GM12878 (cell line): ENCODE measurements around the gene KCNB1.

Experiments used
- CEBPB ChIP-seq, 2 experiments: fragments of 150-350 bp in 1 of 2; IDR thresholded peaks; 2 replicates each; pipeline ENCODE4 v1.6.1; 2012 to 2014; ENCODE audit warnings: low read depth in 2 of 2, low read length in 2 of 2, borderline replicate concordance in 1 of 2, inconsistent platforms in 1 of 2
- EZH2 ChIP-seq: IDR thresholded peaks from 2 replicates; pipeline ENCODE4 v1.6.1; 2012; ENCODE audit warnings: low read depth, mild to moderate bottlenecking, control low read depth, inconsistent platforms, low read length, borderline replicate concordance; ENCODE audit not compliant: control insufficient read depth
- NRF1 ChIP-seq: conservative IDR thresholded peaks from 2 replicates; pipeline ENCODE4 v1.6.1; 2011; ENCODE audit warnings: mild to moderate bottlenecking, low read depth, low read length, improper control_type of control experiment
- POLR2A ChIP-seq: IDR thresholded peaks from 2 replicates; pipeline ENCODE4 v1.6.1; 2011; ENCODE audit warnings: low read depth, mild to moderate bottlenecking, low read length
- POLR2AphosphoS2 ChIP-seq: IDR thresholded peaks from 2 replicates; pipeline ENCODE4 v1.6.1; 2011; ENCODE audit warnings: low read depth, mild to moderate bottlenecking, low read length, improper control_type of control experiment, moderate library complexity
- RCOR1 ChIP-seq: conservative IDR thresholded peaks from 2 replicates; pipeline ENCODE4 v1.6.1; 2012; ENCODE audit warnings: low read depth, low read length, improper control_type of control experiment
- TCF3 ChIP-seq: IDR thresholded peaks from 2 replicates; pipeline ENCODE4 v1.6.1; 2012; ENCODE audit warnings: low read depth, mild to moderate bottlenecking, low read length, borderline replicate concordance; ENCODE audit not compliant: insufficient read depth
- ZSCAN29 ChIP-seq: fragments of 450-650 bp; IDR thresholded peaks from 2 replicates; pipeline ENCODE4 v1.6.1; 2017; ENCODE audit warnings: mild to moderate bottlenecking, moderate library complexity
- TF ChIP-seq, protein P1 (sequence below): fragments of 450-650 bp; IDR thresholded peaks from 2 replicates; pipeline ENCODE4 v1.6.1; 2017; ENCODE audit warnings: mild to moderate bottlenecking
- TF ChIP-seq, protein P2 (sequence below): IDR thresholded peaks from 2 replicates; pipeline ENCODE4 v1.6.1; 2011; ENCODE audit warnings: low read depth, low read length, improper control_type of control experiment, borderline replicate concordance
- TF ChIP-seq, protein P3 (sequence below), 3 experiments: IDR thresholded peaks in 2 of 3; conservative IDR thresholded peaks in 1 of 3; 2 replicates each; pipeline ENCODE4 v1.5.1; 2011; ENCODE audit warnings: low read depth in 3 of 3, low read length in 3 of 3, mild to moderate bottlenecking in 3 of 3, control low read depth in 2 of 3, moderate library complexity in 2 of 3, inconsistent platforms in 1 of 3, mixed read lengths in 1 of 3; ENCODE audit not compliant: control insufficient read depth in 2 of 3, insufficient read depth in 1 of 3; ENCODE audit errors: extremely low read depth in 1 of 3
- TF ChIP-seq, protein P4 (sequence below): IDR thresholded peaks from 2 replicates; pipeline ENCODE4 v1.6.1; 2012; ENCODE audit warnings: low read depth, low read length, improper control_type of control experiment

DNA sequence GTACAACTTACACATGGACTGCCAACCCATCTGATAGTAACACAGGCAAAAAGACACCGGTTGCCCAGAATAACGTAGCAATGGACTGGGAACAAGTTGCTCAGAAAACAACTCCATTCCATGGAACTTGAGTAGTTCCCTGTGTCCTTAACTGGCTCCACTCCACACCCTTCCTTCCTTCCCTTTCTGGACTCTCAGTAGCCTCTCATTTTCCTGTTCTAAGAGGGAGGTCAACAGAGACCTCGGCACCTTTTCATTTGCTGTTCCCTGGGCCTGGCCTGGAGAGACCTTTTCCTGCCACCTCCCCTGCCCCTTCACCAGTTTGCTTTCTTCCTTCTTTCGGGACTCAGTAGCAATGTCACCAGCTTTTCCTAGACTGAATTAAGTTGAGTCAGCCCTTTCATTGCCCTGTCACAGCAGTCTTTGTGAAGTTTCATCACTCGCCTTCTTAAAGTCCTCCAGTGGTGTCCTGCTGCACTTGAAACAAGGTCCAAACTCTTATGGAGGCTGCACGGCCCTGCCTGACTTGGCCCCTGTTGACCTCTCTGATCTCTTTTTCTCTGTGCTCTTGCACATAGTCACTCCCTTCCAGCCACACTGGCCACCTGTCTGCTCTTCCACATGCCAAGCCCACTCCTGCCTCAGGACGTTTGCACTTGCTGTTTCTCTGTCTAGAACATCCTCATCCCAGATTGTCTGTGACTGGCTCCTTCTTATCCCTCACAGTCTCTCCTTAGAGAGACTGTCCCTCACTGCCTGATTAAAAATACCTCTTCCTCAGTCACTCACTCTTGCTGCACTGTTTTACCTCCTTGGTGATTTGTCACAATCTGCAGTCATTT lies 90.8 kb downstream of the KCNB1 start:
- TF ChIP-seq, protein P1, sequence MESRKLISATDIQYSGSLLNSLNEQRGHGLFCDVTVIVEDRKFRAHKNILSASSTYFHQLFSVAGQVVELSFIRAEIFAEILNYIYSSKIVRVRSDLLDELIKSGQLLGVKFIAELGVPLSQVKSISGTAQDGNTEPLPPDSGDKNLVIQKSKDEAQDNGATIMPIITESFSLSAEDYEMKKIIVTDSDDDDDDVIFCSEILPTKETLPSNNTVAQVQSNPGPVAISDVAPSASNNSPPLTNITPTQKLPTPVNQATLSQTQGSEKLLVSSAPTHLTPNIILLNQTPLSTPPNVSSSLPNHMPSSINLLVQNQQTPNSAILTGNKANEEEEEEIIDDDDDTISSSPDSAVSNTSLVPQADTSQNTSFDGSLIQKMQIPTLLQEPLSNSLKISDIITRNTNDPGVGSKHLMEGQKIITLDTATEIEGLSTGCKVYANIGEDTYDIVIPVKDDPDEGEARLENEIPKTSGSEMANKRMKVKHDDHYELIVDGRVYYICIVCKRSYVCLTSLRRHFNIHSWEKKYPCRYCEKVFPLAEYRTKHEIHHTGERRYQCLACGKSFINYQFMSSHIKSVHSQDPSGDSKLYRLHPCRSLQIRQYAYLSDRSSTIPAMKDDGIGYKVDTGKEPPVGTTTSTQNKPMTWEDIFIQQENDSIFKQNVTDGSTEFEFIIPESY, result no peak
- TF ChIP-seq POLR2AphosphoS2, result no peak
- TF ChIP-seq, protein P2, sequence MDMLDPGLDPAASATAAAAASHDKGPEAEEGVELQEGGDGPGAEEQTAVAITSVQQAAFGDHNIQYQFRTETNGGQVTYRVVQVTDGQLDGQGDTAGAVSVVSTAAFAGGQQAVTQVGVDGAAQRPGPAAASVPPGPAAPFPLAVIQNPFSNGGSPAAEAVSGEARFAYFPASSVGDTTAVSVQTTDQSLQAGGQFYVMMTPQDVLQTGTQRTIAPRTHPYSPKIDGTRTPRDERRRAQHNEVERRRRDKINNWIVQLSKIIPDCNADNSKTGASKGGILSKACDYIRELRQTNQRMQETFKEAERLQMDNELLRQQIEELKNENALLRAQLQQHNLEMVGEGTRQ, result no peak
- TF ChIP-seq, protein P3, sequence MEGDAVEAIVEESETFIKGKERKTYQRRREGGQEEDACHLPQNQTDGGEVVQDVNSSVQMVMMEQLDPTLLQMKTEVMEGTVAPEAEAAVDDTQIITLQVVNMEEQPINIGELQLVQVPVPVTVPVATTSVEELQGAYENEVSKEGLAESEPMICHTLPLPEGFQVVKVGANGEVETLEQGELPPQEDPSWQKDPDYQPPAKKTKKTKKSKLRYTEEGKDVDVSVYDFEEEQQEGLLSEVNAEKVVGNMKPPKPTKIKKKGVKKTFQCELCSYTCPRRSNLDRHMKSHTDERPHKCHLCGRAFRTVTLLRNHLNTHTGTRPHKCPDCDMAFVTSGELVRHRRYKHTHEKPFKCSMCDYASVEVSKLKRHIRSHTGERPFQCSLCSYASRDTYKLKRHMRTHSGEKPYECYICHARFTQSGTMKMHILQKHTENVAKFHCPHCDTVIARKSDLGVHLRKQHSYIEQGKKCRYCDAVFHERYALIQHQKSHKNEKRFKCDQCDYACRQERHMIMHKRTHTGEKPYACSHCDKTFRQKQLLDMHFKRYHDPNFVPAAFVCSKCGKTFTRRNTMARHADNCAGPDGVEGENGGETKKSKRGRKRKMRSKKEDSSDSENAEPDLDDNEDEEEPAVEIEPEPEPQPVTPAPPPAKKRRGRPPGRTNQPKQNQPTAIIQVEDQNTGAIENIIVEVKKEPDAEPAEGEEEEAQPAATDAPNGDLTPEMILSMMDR (IDR thresholded peaks at IDR 0.05 in 2 of 3, conservative IDR thresholded peaks at IDR 0.05 in 1 of 3; ENCODE audit: control insufficient read depth in 2 of 3, extremely low read depth in 1 of 3, insufficient read depth in 1 of 3, low read depth in 3 of 3, low read length in 3 of 3), result no peak
- TF ChIP-seq, protein P4, sequence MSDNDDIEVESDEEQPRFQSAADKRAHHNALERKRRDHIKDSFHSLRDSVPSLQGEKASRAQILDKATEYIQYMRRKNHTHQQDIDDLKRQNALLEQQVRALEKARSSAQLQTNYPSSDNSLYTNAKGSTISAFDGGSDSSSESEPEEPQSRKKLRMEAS, result no peak
- no peak for TF ChIP-seq EZH2
- no peak for TF ChIP-seq CEBPB (IDR thresholded peaks at IDR 0.05; ENCODE audit: borderline replicate concordance in 1 of 2, low read depth in 2 of 2, low read length in 2 of 2)
- TF ChIP-seq ZSCAN29, result no peak
- no peak for TF ChIP-seq POLR2A
- no peak for TF ChIP-seq RCOR1
- TF ChIP-seq TCF3, result no peak
- TF ChIP-seq NRF1, result no peak
